ENCODE data around the gene KLF15.

Gene KLF15

GRCh38 chr3:126313166-126313565 is 44.0 kb downstream of the KLF15 start:
- H3K4me3 ChIP-seq: no peak overlapping the region
- intact Hi-C loops (cut with DNase I; ENCODE audit: low total_unique reads): no loop called here
- no peak for TF ChIP-seq CTCF (IDR thresholded peaks at IDR 0.05)

GRCh38 chr3:126312341-126312740 is 44.9 kb downstream of the KLF15 start:
- Histone ChIP-seq H3K27ac (no peak overlapping the region), H3K9me3 (peaks cover 0 to 8% (median 0%) of the 10 kb centered on the region in 3 donors), H3K4me3 (no peak overlapping the region), H3K4me1 (no peaks in the 10 kb centered on the region), H3K36me3 (no peaks in the 10 kb centered on the region), H3K27me3 (no peaks in the 10 kb centered on the region)
- no peak for TF ChIP-seq CTCF (IDR thresholded peaks at IDR 0.05)
- intact Hi-C loops (cut with DNase I; ENCODE audit: low total_unique reads): no loop called here
- peak in 1 of 2 donors; percentile 41 for DNase-seq

More at GRCh38 chr3:126313166-126313565, 44.0 kb downstream of the KLF15 start:
- H3K27ac ChIP-seq: no peak overlapping the region
- H3K27me3 ChIP-seq: no peaks in the 10 kb centered on the region
- no peak for DNase-seq
- H3K36me3 ChIP-seq: no peaks in the 10 kb centered on the region
- no peaks in the 10 kb centered on the region for H3K4me1 ChIP-seq
- H3K9me3 ChIP-seq: peaks cover 0 to 8% (median 0%) of the 10 kb centered on the region in 3 donors

- H3K27me3 ChIP-seq: no peaks in the 10 kb centered on the region
- no peak overlapping the region for H3K27ac ChIP-seq
- no peaks in the 10 kb centered on the region for H3K36me3 ChIP-seq
- H3K4me3 ChIP-seq: no peak overlapping the region
- peak; percentile 12 to 50 for DNase-seq
- peaks cover 0 to 8% (median 0%) of the 10 kb centered on the region in 3 donors for H3K9me3 ChIP-seq
- H3K4me1 ChIP-seq: no peaks in the 10 kb centered on the region
- no peak for TF ChIP-seq CTCF (IDR thresholded peaks at IDR 0.05)
- intact Hi-C loops (cut with DNase I; ENCODE audit: low total_unique reads): no loop called here
Measured at GRCh38 chr3:126311338-126311978, 45.8 kb downstream of the KLF15 start.

- intact Hi-C loops (cut with DNase I; ENCODE audit: low total_unique reads): no loop called here
- peak in 1 of 2 donors; percentile 17 for DNase-seq
- no peak for TF ChIP-seq CTCF (IDR thresholded peaks at IDR 0.05)
- Histone ChIP-seq H3K27ac (no peak overlapping the region), H3K9me3 (peaks cover 0 to 8% (median 0%) of the 10 kb centered on the region in 3 donors), H3K36me3 (no peaks in the 10 kb centered on the region), H3K4me1 (no peaks in the 10 kb centered on the region), H3K27me3 (no peaks in the 10 kb centered on the region), H3K4me3 (no peak overlapping the region)
Measured at GRCh38 chr3:126310816-126311215, 46.4 kb downstream of the KLF15 start.

GRCh38 chr3:126309861-126310655 is 47.1 kb downstream of the KLF15 start:
- no peaks in the 10 kb centered on the region for H3K4me1 ChIP-seq
- TF ChIP-seq CTCF (IDR thresholded peaks at IDR 0.05): no peak
- no peak overlapping the region for H3K4me3 ChIP-seq
- peaks cover 0 to 8% (median 0%) of the 10 kb centered on the region in 3 donors for H3K9me3 ChIP-seq
- H3K27me3 ChIP-seq: no peaks in the 10 kb centered on the region
- peak in 1 of 2 donors; percentile 12 for DNase-seq
- intact Hi-C loops (cut with DNase I; ENCODE audit: low total_unique reads): no loop called here
- H3K36me3 ChIP-seq: no peaks in the 10 kb centered on the region
- H3K27ac ChIP-seq: no peak overlapping the region

All from tibial artery (tissue), 4 donors.